ENCODE results near the gene NAPEPLD.

DNA sequence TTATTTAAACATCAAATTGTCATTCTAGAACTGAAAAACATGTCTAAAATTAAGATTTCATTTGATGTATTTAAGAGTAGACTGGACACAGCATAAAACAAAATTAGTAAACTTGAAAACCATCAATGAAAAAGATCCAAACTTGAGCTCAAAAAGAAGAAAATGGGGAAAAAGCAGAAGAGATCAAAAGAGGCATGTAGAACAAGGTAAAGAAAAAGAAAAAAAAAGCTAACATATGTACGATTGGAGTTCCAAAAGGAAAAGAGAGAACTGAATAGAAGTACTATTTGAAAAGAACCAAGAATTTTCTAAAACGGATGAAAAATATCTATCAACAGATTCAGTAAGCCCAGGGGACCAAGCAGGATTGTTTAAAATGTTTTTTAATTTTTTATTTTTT is 77.9 kb downstream of the NAPEPLD start:
- TF ChIP-seq, protein P1, sequence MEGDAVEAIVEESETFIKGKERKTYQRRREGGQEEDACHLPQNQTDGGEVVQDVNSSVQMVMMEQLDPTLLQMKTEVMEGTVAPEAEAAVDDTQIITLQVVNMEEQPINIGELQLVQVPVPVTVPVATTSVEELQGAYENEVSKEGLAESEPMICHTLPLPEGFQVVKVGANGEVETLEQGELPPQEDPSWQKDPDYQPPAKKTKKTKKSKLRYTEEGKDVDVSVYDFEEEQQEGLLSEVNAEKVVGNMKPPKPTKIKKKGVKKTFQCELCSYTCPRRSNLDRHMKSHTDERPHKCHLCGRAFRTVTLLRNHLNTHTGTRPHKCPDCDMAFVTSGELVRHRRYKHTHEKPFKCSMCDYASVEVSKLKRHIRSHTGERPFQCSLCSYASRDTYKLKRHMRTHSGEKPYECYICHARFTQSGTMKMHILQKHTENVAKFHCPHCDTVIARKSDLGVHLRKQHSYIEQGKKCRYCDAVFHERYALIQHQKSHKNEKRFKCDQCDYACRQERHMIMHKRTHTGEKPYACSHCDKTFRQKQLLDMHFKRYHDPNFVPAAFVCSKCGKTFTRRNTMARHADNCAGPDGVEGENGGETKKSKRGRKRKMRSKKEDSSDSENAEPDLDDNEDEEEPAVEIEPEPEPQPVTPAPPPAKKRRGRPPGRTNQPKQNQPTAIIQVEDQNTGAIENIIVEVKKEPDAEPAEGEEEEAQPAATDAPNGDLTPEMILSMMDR (IDR thresholded peaks at IDR 0.05) = no peak
- no peak for TF ChIP-seq EP300 (IDR thresholded peaks at IDR 0.05)

Data from tibial nerve (tissue), 4 donors.